ENCODE results near the gene ITGA6.

ITGA6 gene

DNA sequence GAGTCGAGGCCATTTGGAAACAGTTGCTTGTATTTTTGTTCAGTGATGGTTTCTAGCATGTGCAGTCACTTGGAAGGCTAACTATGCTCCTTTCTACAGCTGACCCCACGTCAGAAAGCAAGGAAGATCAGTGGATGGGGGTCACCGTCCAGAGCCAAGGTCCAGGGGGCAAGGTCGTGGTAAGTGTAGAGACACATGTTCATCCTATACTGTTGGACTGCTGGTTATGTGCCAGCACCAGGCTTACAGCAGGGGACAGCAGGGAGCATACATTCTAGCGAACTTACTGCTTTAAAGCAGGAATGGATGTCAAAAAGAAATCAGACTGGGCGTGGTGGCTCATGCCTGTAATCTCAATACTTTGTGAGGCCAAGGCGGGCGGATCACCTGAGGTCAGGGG, 40.0 kb downstream of the ITGA6 start:
- DNase-seq: no peak

- DNase-seq: no peak
Measured at GRCh38 chr2:172470958-172471922, 43.9 kb downstream of the ITGA6 start.

- no peak for DNase-seq
Measured at GRCh38 chr2:172472446-172473033, 45.2 kb downstream of the ITGA6 start.

- no peak for DNase-seq
Measured at GRCh38 chr2:172473167-172473566, 45.8 kb downstream of the ITGA6 start.

GRCh38 chr2:172478353-172478752, 51.0 kb downstream of the ITGA6 start:
- DNase-seq: no peak

DNA sequence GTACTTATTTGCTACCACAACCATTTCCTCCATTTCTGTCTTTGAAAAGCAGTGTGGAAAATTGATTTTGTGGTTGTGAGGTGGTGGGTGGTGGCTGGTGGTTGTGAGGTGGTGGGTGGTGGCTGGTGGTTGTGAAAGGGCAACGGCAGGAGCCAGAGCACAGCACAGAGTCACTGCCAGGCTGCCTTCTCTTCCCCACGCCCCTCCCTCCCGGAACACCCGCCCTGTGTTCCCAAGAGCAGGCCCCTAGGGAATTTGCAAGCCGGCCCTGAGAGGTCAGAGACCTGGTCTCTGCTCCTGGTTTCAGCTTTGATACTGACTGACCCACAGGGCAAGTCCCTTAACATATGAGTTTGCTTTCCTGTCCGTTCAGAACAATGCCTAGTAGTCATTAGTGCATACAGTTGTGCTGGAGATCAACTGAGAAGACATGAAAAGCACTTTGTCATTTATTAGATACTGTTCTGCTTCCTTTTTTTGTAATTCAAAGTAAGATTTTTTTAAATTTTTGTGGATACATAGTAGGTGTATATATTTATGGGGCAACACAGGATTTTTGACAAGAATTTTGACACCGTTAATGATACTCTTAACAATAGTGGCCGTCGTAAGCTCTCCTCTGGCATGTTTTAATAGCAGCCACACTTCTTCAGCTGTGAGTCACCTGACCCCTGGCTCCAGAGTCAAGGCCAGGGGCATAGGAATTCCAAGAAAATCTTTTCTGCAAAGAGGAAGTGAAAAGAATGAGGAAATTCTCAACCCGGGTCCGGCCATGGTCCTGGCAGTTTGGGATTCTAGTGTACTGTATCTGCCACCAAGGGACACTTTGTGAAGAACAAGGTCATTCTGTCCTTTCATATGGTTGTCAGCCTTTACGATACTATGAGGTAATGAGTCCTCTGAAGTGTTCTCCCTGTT, 53.2 kb downstream of the ITGA6 start:
- no peak for DNase-seq

- no peak for DNase-seq
Measured at GRCh38 chr2:172481507-172482262, 54.3 kb downstream of the ITGA6 start.

DNA sequence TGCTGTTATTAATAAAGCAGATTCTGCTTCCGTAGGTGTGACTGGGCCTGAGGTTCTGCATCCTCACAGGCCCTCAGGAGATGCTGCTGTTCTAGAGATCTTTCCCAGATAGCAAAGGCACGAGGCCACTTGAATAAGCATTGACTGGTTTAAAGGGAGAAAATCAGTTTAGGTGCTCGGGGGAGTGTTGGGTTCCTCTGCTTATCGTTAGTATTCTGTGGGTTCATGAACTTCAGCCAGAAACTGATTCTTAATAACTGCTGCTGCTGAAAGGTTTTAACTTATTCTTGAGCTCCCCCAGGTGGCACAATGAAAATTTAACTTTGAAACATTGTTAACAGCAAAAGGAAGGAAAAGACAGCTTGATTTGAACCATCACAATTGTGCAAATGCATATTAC, 56.9 kb downstream of the ITGA6 start:
- peak; percentile 14 for DNase-seq

DNA sequence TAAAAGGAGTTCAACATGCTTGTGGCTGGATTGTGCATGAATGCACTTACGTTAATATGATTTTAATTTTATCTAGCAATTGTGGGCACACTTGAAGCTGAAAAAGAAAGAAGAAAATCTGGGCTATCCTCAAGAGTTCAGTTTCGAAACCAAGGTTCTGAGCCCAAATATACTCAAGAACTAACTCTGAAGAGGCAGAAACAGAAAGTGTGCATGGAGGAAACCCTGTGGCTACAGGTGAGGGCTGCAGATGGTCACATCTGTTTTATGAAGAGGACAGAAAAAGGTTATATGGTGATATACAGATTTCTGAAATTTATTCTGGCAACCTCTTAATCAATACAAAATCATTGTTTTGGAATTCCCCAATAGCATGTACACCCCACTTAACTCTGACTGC, 57.3 kb downstream of the ITGA6 start:
- no peak for DNase-seq

- DNase-seq: no peak
Measured at GRCh38 chr2:172488556-172488955, 61.2 kb downstream of the ITGA6 start.

GRCh38 chr2:172489681-172490080, 62.3 kb downstream of the ITGA6 start:
- no peak for DNase-seq

DNA sequence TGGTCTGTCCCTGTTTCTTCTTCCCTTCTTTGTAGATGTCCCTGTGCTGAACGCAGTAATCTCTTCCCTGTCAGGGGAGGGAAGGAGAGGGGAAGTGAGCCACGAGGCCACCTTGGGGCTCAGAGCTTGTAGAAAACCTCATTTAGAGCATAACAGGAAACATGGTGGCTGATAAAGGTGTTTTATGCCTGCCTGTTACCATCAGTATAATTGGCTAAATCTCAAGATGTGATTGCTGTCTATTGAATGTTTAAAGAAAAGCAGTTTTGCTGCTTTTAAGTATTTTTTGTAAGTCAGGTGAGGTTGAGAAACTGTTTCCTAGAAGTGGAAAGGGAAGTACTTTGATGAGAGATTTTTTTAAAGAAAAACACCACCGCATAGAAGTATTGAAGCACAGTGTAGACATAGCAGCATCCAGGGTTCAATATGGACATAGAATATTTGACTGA, 68.8 kb downstream of the ITGA6 start:
- no peak for DNase-seq

DNA sequence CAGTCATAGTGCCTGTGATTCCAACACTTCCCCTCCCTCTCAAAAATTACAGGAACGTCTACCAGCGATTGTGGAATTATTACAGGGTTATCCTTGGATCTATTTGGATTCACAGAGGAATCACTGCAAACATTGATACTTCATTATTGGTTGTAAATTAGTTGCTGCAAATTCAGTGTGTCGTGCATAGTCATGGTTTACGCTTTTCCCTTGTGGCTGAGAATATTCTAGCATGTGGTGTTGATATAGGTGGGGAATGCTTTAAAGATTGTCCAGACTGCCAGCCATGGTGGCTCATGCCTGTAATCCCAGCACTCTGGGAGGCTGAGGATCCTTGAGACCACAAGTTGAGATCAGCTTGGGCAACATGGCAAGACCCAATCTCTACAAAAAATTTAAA, 79.8 kb downstream of the ITGA6 start:
- no peak for DNase-seq

DNA sequence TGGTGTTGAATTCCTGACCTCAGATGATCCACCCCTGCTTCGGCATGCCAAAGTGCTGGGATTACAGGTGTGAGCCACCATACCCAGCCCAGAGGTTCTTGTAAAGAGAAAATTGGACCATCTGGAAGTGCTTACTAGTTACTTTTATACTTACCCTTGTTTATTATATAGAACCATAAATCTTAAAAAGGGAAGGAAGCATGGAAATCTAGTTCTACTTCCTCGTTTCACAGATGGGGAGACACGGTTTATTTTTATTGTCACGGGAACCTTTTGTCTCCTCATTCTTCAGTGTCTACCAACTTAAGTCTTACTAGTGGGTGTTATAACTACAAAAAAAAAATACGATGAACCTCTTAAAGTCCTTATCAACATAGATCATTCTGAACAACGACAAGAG, 82.7 kb downstream of the ITGA6 start:
- no peak for DNase-seq

DNA sequence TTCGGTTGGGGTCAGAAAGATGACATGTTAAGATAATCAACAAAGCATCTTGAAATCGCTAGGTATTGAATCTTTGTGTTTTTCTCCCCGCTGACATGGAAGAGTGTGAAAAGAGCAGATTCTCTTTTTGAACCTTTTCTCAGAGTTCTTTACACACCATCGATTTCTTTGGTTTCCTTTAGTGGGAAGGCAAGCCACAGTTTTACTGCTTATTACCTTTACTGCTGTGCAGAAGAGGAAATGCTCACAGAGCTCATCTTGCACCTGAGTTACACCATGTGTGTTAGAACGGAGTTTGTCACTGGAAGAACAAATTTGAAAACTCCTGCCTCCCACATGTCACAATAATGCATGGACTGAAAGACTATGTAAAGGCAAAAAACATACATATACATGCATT, 83.2 kb downstream of the ITGA6 start:
- DNase-seq: no peak

DNA sequence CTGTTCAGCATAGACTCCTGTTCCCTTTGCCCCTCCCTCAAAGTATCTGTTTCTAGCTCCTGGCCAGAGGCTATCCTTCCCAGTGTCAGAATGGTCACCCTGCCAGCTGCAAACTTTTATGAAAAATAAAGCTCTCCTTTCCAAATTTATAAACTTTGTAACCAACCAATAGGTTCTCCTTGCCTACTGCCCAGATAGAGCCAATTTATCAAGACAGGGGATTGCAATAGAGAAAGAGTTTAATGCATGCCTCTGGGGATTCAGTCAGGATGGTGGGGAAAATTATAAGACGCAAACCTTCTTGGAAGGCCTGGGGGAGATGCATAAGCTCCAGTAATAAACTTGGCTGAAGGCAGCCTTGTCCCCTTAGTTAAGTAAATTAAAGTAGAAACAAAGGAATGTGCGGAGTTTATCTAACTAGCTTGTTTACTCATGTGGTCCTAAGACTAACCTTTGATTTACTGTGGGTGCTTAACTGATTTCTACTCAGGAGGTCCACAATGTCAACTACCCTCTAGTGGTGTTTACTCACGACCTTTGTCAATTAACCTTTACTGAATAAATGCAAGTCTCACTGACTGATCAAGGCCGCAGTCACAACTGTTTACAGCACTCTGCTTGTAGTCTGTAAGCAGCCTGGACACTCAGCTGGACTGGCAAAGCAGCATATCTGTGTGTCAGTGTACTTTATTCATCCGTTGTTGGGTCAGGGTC, 85.6 kb downstream of the ITGA6 start:
- no peak for DNase-seq

- DNase-seq: no peak
Measured at GRCh38 chr2:172513524-172513900, 86.1 kb downstream of the ITGA6 start.

GRCh38 chr2:172513935-172514586, 86.7 kb downstream of the ITGA6 start:
- no peak for DNase-seq

DNA sequence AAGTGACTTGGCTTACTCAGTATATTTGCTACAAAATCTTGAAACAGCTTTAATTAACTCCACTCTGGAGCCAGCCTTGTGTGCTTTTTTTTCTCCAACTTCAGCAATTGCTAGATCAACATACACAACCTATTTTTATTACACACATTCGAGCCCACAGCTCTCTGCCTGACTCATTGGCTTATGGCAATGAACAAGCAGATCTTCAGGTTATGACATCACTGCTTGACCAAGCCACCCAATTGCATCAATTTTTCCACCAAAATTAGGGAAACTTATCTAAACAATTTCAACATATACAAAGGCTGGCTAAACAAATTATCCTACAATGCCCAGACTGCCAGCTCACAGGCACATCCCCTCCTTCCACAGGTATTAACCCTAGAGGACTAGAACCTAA, 88.9 kb downstream of the ITGA6 start:
- DNase-seq: no peak

GRCh38 chr2:172518995-172519394, 91.6 kb downstream of the ITGA6 start:
- DNase-seq: no peak

GRCh38 chr2:172525601-172526000, 98.2 kb downstream of the ITGA6 start:
- DNase-seq: peak; percentile 2
